SU-DHL-6 (cell line): Measurements from ENCODE around the gene RCAN1.

Experiments used
- H2AFZ ChIP-seq: fragments of 200-600 bp; sonication (generic); 2 replicates; pipeline ENCODE4 v1.6.1; 2014; ENCODE audit warnings: low read depth, mild to moderate bottlenecking, moderate library complexity, mixed read lengths, antibody characterized with exemption, low read length; ENCODE audit not compliant: severe bottlenecking
- H3F3A ChIP-seq: fragments of 200-600 bp; shearing (Covaris generic); 2 replicates; pipeline ENCODE4 v1.6.0; 2016; ENCODE audit warnings: antibody characterized with exemption, mild to moderate bottlenecking; ENCODE audit not compliant: insufficient read depth
- H3K27ac ChIP-seq: fragments of 200-600 bp; sonication (generic); 2 replicates; pipeline ENCODE4 v1.5.1; 2016; ENCODE audit warnings: low read depth, mild to moderate bottlenecking, low read length, moderate library complexity, mixed read lengths
- H3K27me3 ChIP-seq: fragments of 200-600 bp; sonication (generic), shearing (Covaris generic); 2 replicates; pipeline ENCODE4 v1.6.0; 2014; ENCODE audit warnings: mild to moderate bottlenecking, low read length
- H3K36me3 ChIP-seq: fragments of 200-600 bp; sonication (generic); 2 replicates; pipeline ENCODE4 v1.6.1; 2014; ENCODE audit warnings: mild to moderate bottlenecking, low read length, mixed read lengths
- H3K4me2 ChIP-seq: fragments of 300-600, 200-600 bp; shearing (Covaris generic), sonication (generic); 2 replicates; pipeline ENCODE4 v1.6.0; 2014; ENCODE audit warnings: low read length, low read depth, mild to moderate bottlenecking; ENCODE audit not compliant: poor library complexity, severe bottlenecking
- H3K4me3 ChIP-seq: fragments of 200-600 bp; sonication (generic); 2 replicates; pipeline ENCODE4 v1.5.1; 2014; ENCODE audit warnings: antibody characterized with exemption, low read length, mild to moderate bottlenecking, mixed read lengths; ENCODE audit not compliant: insufficient read depth, poor library complexity, severe bottlenecking
- H3K79me2 ChIP-seq: fragments of 200-600 bp; sonication (generic); 2 replicates; pipeline ENCODE4 v1.6.1; 2014; ENCODE audit warnings: mild to moderate bottlenecking, low read length, moderate library complexity; ENCODE audit not compliant: insufficient read depth
- H3K9ac ChIP-seq: fragments of 200-600 bp; sonication (generic); 2 replicates; pipeline ENCODE4 v1.7.0; 2014; ENCODE audit warnings: mild to moderate bottlenecking, low read length
- H3K9me2 ChIP-seq: fragments of 200-600 bp; sonication (generic); replicated peaks from 2 replicates; pipeline ENCODE4 v1.6.1; 2014; ENCODE audit warnings: low read length; ENCODE audit not compliant: insufficient read depth
- H3K9me3 ChIP-seq: fragments of 200-600 bp; sonication (generic); 2 replicates; pipeline ENCODE4 v1.6.1; 2014; ENCODE audit warnings: low read length, mixed read lengths; ENCODE audit not compliant: insufficient read depth
- H4K20me1 ChIP-seq: fragments of 200-600 bp; sonication (generic); 2 replicates; pipeline ENCODE4 v1.6.1; 2014; ENCODE audit warnings: low read depth, mild to moderate bottlenecking, antibody characterized with exemption, low read length, moderate library complexity, mixed read lengths
- EZH2phosphoT487 ChIP-seq: fragments of 200-600 bp; sonication (generic), shearing (Covaris generic); conservative IDR thresholded peaks from 2 replicates; pipeline ENCODE4 v1.6.1; 2018; ENCODE audit warnings: mild to moderate bottlenecking, antibody characterized with exemption, low read length, moderate library complexity, mixed read lengths
- TF ChIP-seq, protein P1 (sequence below): fragments of 200-600 bp; sonication (generic); IDR thresholded peaks from one replicate; pipeline ENCODE4 v1.5.1; 2017; ENCODE audit warnings: antibody characterized with exemption, mild to moderate bottlenecking, low read length, moderate library complexity; ENCODE audit not compliant: insufficient read depth, poor library complexity, severe bottlenecking

Gene RCAN1

DNA sequence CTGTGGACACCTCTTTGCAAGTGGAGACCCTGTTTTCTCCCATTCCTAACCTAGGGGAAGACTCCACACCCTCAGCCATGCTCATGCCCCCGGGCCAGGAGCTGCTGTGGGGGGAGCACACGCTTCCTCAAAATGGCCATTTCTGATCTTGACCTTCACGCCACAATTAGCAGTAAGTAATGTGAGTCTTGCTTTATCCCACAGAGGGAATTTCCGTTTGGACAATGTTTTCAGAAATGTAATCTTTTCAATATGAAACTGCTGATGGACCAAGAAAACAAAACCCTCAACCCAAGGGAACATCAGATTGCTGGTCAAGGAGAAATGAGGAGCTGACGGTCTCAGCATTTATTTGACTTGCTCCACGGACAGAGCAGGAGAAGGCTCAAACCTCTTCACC, 94.6 kb downstream of the RCAN1 start:
- no peak overlapping the region for H3K4me2 ChIP-seq
- H3K4me3 ChIP-seq, result no peak overlapping the region
- no peaks in the 10 kb centered on the region for H3K27me3 ChIP-seq
- TF ChIP-seq, protein P1, sequence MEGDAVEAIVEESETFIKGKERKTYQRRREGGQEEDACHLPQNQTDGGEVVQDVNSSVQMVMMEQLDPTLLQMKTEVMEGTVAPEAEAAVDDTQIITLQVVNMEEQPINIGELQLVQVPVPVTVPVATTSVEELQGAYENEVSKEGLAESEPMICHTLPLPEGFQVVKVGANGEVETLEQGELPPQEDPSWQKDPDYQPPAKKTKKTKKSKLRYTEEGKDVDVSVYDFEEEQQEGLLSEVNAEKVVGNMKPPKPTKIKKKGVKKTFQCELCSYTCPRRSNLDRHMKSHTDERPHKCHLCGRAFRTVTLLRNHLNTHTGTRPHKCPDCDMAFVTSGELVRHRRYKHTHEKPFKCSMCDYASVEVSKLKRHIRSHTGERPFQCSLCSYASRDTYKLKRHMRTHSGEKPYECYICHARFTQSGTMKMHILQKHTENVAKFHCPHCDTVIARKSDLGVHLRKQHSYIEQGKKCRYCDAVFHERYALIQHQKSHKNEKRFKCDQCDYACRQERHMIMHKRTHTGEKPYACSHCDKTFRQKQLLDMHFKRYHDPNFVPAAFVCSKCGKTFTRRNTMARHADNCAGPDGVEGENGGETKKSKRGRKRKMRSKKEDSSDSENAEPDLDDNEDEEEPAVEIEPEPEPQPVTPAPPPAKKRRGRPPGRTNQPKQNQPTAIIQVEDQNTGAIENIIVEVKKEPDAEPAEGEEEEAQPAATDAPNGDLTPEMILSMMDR, result no peak
- TF ChIP-seq EZH2phosphoT487, result no peak
- no peaks in the 10 kb centered on the region for H3F3A ChIP-seq
- H2AFZ ChIP-seq, result no peak overlapping the region
- H3K9me3 ChIP-seq, result no peaks in the 10 kb centered on the region
- H3K27ac ChIP-seq, result no peak overlapping the region
- H3K36me3 ChIP-seq, result no peaks in the 10 kb centered on the region
- no peak overlapping the region for H3K9ac ChIP-seq
- H3K9me2 ChIP-seq, result no peaks in the 10 kb centered on the region
- no peaks in the 10 kb centered on the region for H3K79me2 ChIP-seq
- no peaks in the 10 kb centered on the region for H4K20me1 ChIP-seq

DNA sequence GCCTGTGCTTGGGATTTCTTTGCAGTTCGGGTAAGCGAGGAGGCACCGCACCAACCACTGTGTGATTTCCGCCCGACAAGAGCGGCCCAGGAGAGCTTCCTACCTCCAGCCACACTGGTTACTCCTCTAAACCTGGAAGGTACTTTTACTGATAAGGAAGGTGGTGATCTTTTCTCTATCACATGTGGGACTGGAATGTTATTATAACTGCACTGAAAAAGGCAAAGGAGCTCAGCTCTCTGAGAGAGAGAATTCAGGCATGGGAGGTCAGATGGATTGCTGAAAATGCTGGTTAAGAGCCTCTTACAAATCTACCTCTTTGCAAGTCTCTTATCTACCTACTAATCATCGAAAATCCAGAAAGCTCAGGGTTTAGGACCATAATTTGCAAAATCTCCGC, 95.2 kb downstream of the RCAN1 start:
- Histone ChIP-seq H3F3A (no peaks in the 10 kb centered on the region), H4K20me1 (no peaks in the 10 kb centered on the region), H3K27me3 (no peaks in the 10 kb centered on the region), H3K36me3 (no peaks in the 10 kb centered on the region), H3K9me2 (no peaks in the 10 kb centered on the region), H3K9me3 (no peaks in the 10 kb centered on the region), H2AFZ (no peak overlapping the region), H3K4me3 (no peak overlapping the region), H3K9ac (no peak overlapping the region), H3K4me2 (no peak overlapping the region), H3K79me2 (no peaks in the 10 kb centered on the region), H3K27ac (no peak overlapping the region)
- TF ChIP-seq, protein P1, result no peak
- no peak for TF ChIP-seq EZH2phosphoT487

DNA sequence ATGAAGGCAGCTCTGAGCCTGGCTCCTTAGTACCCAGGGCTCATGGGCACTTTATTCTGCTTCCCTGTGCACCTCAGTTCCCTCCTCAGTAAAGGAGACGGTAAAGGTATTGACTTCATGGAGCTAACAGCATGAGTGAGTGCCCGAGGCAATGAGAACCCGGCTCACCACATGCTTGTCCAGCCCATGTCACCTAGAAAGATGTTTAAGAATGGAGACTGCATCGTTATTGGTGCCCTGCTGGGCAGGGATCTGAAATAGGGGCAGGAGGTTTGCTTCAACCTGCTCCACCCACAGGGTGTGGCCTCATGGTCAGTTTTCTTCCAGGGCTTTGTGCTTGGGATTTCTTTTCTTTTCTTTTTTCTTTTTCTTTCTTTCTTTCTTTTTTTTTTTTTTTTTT, 95.9 kb downstream of the RCAN1 start:
- no peaks in the 10 kb centered on the region for H3K9me3 ChIP-seq
- H3K27me3 ChIP-seq, result no peaks in the 10 kb centered on the region
- H3K4me3 ChIP-seq, result no peak overlapping the region
- no peak overlapping the region for H3K9ac ChIP-seq
- H3K79me2 ChIP-seq, result no peaks in the 10 kb centered on the region
- H3F3A ChIP-seq, result no peaks in the 10 kb centered on the region
- TF ChIP-seq EZH2phosphoT487, result no peak
- TF ChIP-seq, protein P1, result no peak
- H3K4me2 ChIP-seq, result no peak overlapping the region
- H3K36me3 ChIP-seq, result no peaks in the 10 kb centered on the region
- no peaks in the 10 kb centered on the region for H4K20me1 ChIP-seq
- no peak overlapping the region for H3K27ac ChIP-seq
- no peak overlapping the region for H2AFZ ChIP-seq
- H3K9me2 ChIP-seq, result no peaks in the 10 kb centered on the region

DNA sequence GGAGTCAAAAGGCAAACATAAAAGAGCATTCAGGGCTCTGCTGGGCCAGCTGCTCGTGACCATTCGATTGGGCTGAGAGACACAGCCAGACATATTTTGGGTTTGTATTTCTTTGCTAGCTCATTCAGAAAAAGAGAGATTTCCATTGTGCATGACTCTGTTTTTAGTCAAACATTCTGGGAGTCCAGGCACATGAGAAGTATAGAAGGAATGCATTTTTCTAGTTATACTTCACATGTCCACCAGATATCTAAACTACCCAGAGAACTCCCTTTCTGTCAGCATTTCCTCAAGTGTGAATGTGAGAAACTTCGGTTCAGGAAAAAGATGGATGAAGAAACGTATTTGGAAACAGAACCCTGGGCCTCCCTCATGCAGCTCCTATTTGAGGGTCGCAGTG, 96.6 kb downstream of the RCAN1 start:
- TF ChIP-seq, protein P1, result no peak
- TF ChIP-seq EZH2phosphoT487, result no peak
- H3K27ac ChIP-seq, result no peak overlapping the region
- H3F3A ChIP-seq, result no peaks in the 10 kb centered on the region
- H3K4me2 ChIP-seq, result no peak overlapping the region
- no peaks in the 10 kb centered on the region for H4K20me1 ChIP-seq
- no peak overlapping the region for H2AFZ ChIP-seq
- H3K79me2 ChIP-seq, result no peaks in the 10 kb centered on the region
- H3K36me3 ChIP-seq, result no peaks in the 10 kb centered on the region
- H3K9me2 ChIP-seq, result no peaks in the 10 kb centered on the region
- H3K4me3 ChIP-seq, result no peak overlapping the region
- H3K9ac ChIP-seq, result no peak overlapping the region
- H3K9me3 ChIP-seq, result no peaks in the 10 kb centered on the region
- H3K27me3 ChIP-seq, result no peaks in the 10 kb centered on the region
